Mucosa of descending colon (tissue), 3 donors: ENCODE measurements around the gene CACNA1C. TPM values are rescaled to one million over a fixed set of nuclear protein-coding genes. Genes with fewer than 3 reads are reported as not detected.
"Not testable (repeated sequence)": the region's sequence is repeated elsewhere in the genome, so short reads cannot be mapped to it uniquely, and the experiment has no call there.

Experiments
- ATAC-seq: fragments of 200-7000 bp; cut with Tn5 transposase; one replicate; pipeline ENCODE4 v1.9.1; 2020; ENCODE audit warnings: mild to moderate bottlenecking, moderate library complexity
- DNase-seq, 3 donors: peaks; one replicate each; pipeline ENCODE4 v3.0.0-alpha.2; 2020
- H3K36me3 ChIP-seq: fragments of 200-600 bp; one replicate; pipeline ENCODE4 v1.8.0; 2021; ENCODE audit warnings: low read depth, mild to moderate bottlenecking
- H3K4me1 ChIP-seq: fragments of 200-600 bp; one replicate; pipeline ENCODE4 v1.8.0; 2021; ENCODE audit warnings: low read depth, mild to moderate bottlenecking
- H3K4me3 ChIP-seq: fragments of 200-600 bp; one replicate; pipeline ENCODE4 v1.8.0; 2021; ENCODE audit warnings: mild to moderate bottlenecking
- H3K9me3 ChIP-seq: fragments of 200-600 bp; one replicate; pipeline ENCODE4 v1.8.0; 2021; ENCODE audit warnings: mild to moderate bottlenecking
- intact Hi-C, 2 donors: fragments of 100-400 bp; cut with DNase I in 1 of 2; cut with micrococcal nuclease in 1 of 2; formaldehyde crosslinking; loops; one replicate each; pipeline versions ENCODE4 v1.11.0 to v1.11.1; 2022; cut with DNase I, micrococcal nuclease
- total RNA-seq, 3 donors: library from RNA; stranded (reverse); fragmentation: NEBNext Ultra II Directional in 2 of 3; extraction: Animal tissue kit (Norgen Biotek cat#: 25700) in 2 of 3; gene quantifications; one replicate each; pipeline versions ENCODE4 v1.2.1 to v1.2.4, GENCODE V29; 2021 to 2023
- TF ChIP-seq, protein P1 (sequence below): fragments of 200-600 bp; IDR thresholded peaks from one replicate; pipeline ENCODE4 v1.8.0; 2022; ENCODE audit warnings: antibody characterized with exemption, mild to moderate bottlenecking
- donor health status: DM: no; HTN: no; CAD: no; lungs with moderate emphysema.
- donor health status: DM: no; HTN: no; CAD: no.
- donor health status: DM: no; HTN: yes; CAD: no.

The CACNA1C gene
- total RNA-seq, 3 donors from 2014 or later, result 5.5 to 89.4 (median 9.2) TPM

DNA sequence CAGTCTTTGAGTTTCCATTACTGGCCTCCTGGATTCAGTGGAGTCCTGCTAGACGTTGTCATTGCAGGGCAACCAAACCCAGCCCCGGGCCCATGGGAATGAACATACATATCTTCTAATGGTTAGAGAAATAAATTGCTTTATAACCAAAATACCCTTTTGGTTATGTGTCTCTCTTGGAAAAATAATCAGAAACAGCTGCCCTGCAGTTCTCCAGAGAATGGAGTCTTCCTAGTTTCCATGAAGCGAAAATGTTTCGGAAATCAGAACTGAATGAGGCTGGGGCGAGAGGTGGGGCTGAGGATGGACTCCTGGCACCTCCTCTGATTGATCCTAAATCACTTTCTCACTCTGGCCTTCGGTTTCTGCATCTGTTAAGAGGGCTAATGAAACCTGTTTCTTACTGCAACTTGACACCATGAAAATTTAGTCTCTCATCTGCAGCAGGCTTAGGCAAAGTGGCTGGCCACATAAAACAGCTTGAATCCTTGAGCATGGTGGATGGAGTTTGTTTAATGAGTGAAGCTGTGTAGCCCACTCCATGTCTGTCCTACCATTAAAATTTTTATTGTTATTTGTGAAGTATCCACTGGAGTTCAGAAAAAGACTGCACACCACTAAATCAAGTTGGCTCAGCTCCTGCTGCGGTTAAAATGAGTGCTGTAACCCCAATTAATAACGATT, 198.9 kb downstream of the CACNA1C start:
- H3K4me3 ChIP-seq, result no peak overlapping the region
- TF ChIP-seq, protein P1, sequence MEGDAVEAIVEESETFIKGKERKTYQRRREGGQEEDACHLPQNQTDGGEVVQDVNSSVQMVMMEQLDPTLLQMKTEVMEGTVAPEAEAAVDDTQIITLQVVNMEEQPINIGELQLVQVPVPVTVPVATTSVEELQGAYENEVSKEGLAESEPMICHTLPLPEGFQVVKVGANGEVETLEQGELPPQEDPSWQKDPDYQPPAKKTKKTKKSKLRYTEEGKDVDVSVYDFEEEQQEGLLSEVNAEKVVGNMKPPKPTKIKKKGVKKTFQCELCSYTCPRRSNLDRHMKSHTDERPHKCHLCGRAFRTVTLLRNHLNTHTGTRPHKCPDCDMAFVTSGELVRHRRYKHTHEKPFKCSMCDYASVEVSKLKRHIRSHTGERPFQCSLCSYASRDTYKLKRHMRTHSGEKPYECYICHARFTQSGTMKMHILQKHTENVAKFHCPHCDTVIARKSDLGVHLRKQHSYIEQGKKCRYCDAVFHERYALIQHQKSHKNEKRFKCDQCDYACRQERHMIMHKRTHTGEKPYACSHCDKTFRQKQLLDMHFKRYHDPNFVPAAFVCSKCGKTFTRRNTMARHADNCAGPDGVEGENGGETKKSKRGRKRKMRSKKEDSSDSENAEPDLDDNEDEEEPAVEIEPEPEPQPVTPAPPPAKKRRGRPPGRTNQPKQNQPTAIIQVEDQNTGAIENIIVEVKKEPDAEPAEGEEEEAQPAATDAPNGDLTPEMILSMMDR, result no peak
- ATAC-seq, result no peak
- DNase-seq, result no peak
- no peaks in the 10 kb centered on the region for H3K9me3 ChIP-seq
- no peaks in the 10 kb centered on the region for H3K36me3 ChIP-seq
- peaks cover 3% of the 10 kb centered on the region for H3K4me1 ChIP-seq
- intact Hi-C loops, result no loop called here

DNA sequence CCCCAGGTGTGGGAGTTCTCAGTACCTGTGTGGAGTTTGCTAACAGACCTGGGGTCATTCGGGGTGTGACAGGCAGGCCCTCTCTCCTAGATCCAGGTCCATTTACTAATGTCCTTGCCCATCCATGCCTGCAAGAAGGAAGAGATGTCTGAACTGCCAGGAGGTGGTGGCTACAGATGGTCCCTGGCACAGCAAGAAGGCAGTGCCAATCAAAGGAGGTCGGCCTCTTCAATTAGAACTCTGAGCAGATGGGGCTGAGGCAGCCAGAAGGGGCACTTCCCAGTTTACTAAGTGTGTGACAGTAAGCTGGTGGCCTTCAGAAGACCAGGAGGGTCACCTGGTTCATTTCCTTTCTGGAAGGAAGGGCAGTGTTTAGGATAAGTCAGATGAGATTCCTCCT, 202.5 kb downstream of the CACNA1C start:
- no peak for ATAC-seq
- H3K4me1 ChIP-seq, result no peaks in the 10 kb centered on the region
- no peak for DNase-seq
- intact Hi-C loops, result no loop called here
- H3K4me3 ChIP-seq, result no peak overlapping the region
- H3K9me3 ChIP-seq, result no peaks in the 10 kb centered on the region
- H3K36me3 ChIP-seq, result no peaks in the 10 kb centered on the region
- TF ChIP-seq, protein P1, result no peak

DNA sequence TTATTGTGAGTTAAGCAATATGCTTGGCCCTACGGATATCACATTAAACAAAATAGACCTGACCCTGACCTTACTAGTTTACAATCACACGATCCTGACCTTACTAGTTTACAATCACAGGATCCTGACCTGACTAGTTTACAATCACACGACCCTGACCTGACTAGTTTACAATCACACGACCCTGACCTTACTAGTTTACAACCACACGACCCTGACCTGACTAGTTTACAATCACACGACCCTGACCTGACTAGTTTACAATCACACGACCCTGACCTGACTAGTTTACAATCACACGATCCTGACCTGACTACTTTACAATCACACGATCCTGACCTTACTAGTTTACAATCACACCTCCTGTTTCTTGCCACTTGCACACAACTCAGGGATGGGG, 202.9 kb downstream of the CACNA1C start:
- H3K4me1 ChIP-seq, ATAC-seq, H3K9me3 ChIP-seq, H3K36me3 ChIP-seq, intact Hi-C loops, DNase-seq, H3K4me3 ChIP-seq: not testable (repeated sequence)

DNA sequence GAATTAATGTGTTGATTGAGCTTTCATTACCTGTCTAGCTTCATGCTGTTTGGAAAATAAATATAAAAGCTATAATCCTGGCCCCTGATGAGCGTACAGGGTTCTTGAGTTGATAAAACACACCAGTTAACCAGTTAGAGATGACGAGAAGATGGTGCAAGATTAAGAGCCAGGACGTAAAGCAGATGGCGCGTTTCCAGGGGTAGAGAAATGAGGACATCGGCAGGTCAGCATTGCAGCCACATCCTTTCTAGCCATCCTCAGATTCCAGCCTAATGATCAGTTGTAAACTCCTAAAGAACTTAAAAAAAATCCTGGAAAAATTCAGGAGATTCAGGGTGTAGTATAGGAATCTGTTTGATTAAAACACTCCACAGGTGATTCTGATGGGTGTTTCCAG, 203.7 kb downstream of the CACNA1C start:
- no peaks in the 10 kb centered on the region for H3K9me3 ChIP-seq
- ATAC-seq, result no peak
- TF ChIP-seq, protein P1, result no peak
- intact Hi-C loops, result no loop called here
- H3K36me3 ChIP-seq, result no peaks in the 10 kb centered on the region
- no peak for DNase-seq
- no peaks in the 10 kb centered on the region for H3K4me1 ChIP-seq
- no peak overlapping the region for H3K4me3 ChIP-seq

DNA sequence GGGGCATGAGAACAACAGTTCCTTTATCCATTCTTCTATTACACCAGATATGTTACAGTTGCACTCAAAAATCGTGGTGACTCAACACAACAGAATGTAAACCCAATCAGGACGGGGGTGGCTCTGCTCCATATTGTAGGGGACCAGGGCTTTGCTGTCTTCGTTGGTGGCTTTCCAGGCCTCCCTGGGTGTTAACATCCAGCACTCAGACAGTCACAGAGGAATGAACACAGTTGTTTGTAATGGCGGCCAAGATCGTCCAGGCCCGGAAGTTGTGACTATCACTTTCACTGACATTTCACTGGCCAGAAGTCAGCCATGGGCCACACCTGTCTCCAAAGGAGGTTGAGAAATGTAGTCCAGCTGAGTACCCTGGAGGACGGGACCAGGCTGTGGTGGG, 204.1 kb downstream of the CACNA1C start:
- H3K36me3 ChIP-seq, result no peaks in the 10 kb centered on the region
- no peaks in the 10 kb centered on the region for H3K9me3 ChIP-seq
- no peaks in the 10 kb centered on the region for H3K4me1 ChIP-seq
- intact Hi-C loops, result no loop called here
- DNase-seq, result no peak
- TF ChIP-seq, protein P1, result no peak
- ATAC-seq, result no peak
- H3K4me3 ChIP-seq, result no peak overlapping the region

DNA sequence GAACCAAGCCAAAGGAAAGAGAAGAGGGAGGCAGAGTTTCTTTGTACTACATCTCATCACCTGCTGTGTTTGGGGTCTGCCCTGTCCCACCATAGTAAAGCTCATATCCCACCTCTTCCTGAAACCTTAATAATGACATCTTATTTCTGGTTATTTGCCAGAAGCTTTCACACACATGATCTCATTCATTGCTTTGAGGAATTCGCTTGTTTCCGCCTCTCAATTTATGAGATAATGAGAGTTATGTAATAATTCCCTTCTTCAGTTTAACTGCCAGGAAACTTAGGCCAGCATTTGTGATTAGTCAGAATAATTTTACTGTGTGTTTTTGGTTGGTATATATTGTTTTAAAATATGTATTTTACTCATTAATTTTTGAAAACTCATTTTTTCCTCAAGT, 205.2 kb downstream of the CACNA1C start:
- Histone ChIP-seq H3K36me3 (no peaks in the 10 kb centered on the region), H3K9me3 (no peaks in the 10 kb centered on the region), H3K4me1 (no peaks in the 10 kb centered on the region), H3K4me3 (no peak overlapping the region)
- TF ChIP-seq, protein P1, result no peak
- intact Hi-C loops, result no loop called here
- no peak for ATAC-seq
- DNase-seq, result no peak
